SK-N-MC (cell line): Measurements from ENCODE around the gene CSNK2A3.

Source experiments
- DNase-seq: peaks from one replicate; pipeline ENCODE4 v3.0.0-alpha.2; 2011; ENCODE audit warnings: low read depth, low spot score
- H3K27ac ChIP-seq: fragments of 200-600 bp; sonication (generic); 2 replicates; pipeline ENCODE4 v1.5.1; 2016; ENCODE audit warnings: mixed run types
- H3K36me3 ChIP-seq: fragments of 200-600 bp; sonication (generic); 2 replicates; pipeline ENCODE4 v1.6.1; 2017; ENCODE audit warnings: antibody characterized with exemption, low read length, mixed read lengths; ENCODE audit not compliant: insufficient read depth
- H3K4me3 ChIP-seq: fragments of 200-600 bp; sonication (generic); 2 replicates; pipeline ENCODE4 v1.5.1; 2016
- H3K9ac ChIP-seq: fragments of 200-600 bp; sonication (generic); 2 replicates; pipeline ENCODE4 v1.8.0; 2017; ENCODE audit warnings: mixed run types, mixed read lengths; ENCODE audit not compliant: insufficient read length
- H3K9me3 ChIP-seq: fragments of 200-600 bp; sonication (generic); 2 replicates; pipeline ENCODE4 v1.6.1; 2017; ENCODE audit warnings: low read depth, mild to moderate bottlenecking, antibody characterized with exemption, low read length, moderate library complexity, mixed read lengths
- EZH2 ChIP-seq: fragments of 200-600 bp; sonication (generic); IDR thresholded peaks from one replicate; pipeline ENCODE4 v1.6.1; 2017; ENCODE audit warnings: antibody characterized with exemption
- FOXP2 ChIP-seq: optimal IDR thresholded peaks from 2 replicates; pipeline ENCODE3; 2011; ENCODE audit warnings: mild to moderate bottlenecking, moderate library complexity; ENCODE audit not compliant: insufficient read depth; ENCODE audit errors: extremely low read length, control extremely low read depth
- POLR2AphosphoS5 ChIP-seq: IDR thresholded peaks from 2 replicates; pipeline ENCODE4 v1.6.1; 2012; ENCODE audit warnings: mild to moderate bottlenecking, low read depth, low read length, borderline replicate concordance

Gene CSNK2A3

GRCh38 chr11:11382858-11383532, 29.9 kb upstream of the CSNK2A3 start:
- no peak for TF ChIP-seq FOXP2
- no peak for TF ChIP-seq EZH2
- no peak for TF ChIP-seq POLR2AphosphoS5
- no peak overlapping the region for H3K4me3 ChIP-seq
- no peaks in the 10 kb centered on the region for H3K36me3 ChIP-seq
- no peak overlapping the region for H3K27ac ChIP-seq
- H3K9me3 ChIP-seq, result no peaks in the 10 kb centered on the region
- DNase-seq, result no peak
- no peak overlapping the region for H3K9ac ChIP-seq

GRCh38 chr11:11381471-11382105, 28.5 kb upstream of the CSNK2A3 start:
- no peak overlapping the region for H3K4me3 ChIP-seq
- H3K36me3 ChIP-seq, result no peaks in the 10 kb centered on the region
- H3K9me3 ChIP-seq, result no peaks in the 10 kb centered on the region
- no peak overlapping the region for H3K27ac ChIP-seq
- TF ChIP-seq EZH2 (no peak), POLR2AphosphoS5 (no peak), FOXP2 (no peak)
- no peak for DNase-seq
- no peak overlapping the region for H3K9ac ChIP-seq

DNA sequence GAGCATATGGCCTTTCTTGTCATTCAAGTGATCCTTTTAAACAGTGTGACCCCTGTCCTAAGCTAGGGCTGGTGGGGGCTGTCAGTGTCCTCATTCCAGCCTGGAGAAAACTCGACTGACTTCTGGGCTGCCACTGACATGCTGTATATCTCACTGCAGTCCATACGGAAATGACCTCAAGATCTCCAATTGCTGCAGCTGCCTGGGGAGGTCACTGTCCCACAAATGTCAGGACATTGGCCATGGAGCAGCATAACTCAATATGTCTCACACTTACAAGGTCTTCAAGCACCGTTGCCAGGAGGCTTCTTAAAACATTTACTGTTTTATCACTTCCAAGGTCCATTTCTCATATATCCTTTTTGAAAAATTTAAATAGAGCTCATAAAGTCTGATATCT, 27.8 kb upstream of the CSNK2A3 start:
- Histone ChIP-seq H3K27ac (no peak overlapping the region), H3K9ac (no peak overlapping the region), H3K4me3 (no peak overlapping the region), H3K36me3 (no peaks in the 10 kb centered on the region), H3K9me3 (no peaks in the 10 kb centered on the region)
- TF ChIP-seq FOXP2 (no peak), POLR2AphosphoS5 (no peak), EZH2 (no peak)
- DNase-seq, result no peak

DNA sequence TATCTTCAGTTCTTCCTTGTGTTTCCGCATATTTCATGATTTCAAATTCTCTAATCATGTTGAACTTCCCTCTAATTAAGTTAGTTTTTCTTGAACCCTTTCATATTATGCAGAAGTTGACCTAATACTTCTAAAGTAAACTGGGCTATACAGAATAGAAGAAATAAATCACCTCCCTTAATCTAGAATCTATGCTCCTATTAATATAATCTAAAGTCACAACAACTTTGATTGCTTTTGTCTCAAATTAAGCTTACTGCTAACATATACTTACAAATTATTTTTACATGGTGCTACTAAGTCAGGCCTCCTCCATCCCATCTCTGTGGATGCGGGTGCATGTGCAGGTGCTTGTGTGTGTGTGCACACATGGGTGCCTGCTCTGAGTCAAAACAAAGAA, 27.3 kb upstream of the CSNK2A3 start:
- H3K27ac ChIP-seq, result no peak overlapping the region
- H3K9me3 ChIP-seq, result no peaks in the 10 kb centered on the region
- no peak overlapping the region for H3K9ac ChIP-seq
- DNase-seq, result no peak
- H3K4me3 ChIP-seq, result no peak overlapping the region
- H3K36me3 ChIP-seq, result no peaks in the 10 kb centered on the region
- no peak for TF ChIP-seq FOXP2
- TF ChIP-seq POLR2AphosphoS5, result no peak
- no peak for TF ChIP-seq EZH2

DNA sequence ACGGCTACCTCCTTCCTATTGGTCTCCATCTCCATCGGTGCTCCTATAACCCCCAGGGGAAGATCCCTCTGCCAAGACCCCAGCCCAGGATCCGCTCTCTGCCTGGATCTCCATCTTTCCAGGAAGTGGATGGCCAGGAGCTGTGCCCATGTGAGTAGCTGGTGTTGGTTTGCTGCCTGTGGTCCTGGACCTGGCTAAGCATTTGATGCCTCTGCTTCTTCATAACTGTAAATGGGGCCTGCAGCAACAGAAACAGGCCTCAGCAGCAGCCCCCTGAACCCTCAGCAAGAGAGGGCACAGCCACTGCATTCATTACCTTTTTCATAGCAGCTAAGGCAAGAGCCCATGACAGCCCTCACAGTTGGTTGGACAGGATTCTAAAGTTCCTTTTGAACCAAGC, 26.6 kb upstream of the CSNK2A3 start:
- TF ChIP-seq EZH2, result no peak
- no peak for TF ChIP-seq POLR2AphosphoS5
- no peak for TF ChIP-seq FOXP2
- H3K9me3 ChIP-seq, result no peaks in the 10 kb centered on the region
- no peak overlapping the region for H3K27ac ChIP-seq
- H3K9ac ChIP-seq, result no peak overlapping the region
- no peak for DNase-seq
- H3K4me3 ChIP-seq, result no peak overlapping the region
- no peaks in the 10 kb centered on the region for H3K36me3 ChIP-seq

DNA sequence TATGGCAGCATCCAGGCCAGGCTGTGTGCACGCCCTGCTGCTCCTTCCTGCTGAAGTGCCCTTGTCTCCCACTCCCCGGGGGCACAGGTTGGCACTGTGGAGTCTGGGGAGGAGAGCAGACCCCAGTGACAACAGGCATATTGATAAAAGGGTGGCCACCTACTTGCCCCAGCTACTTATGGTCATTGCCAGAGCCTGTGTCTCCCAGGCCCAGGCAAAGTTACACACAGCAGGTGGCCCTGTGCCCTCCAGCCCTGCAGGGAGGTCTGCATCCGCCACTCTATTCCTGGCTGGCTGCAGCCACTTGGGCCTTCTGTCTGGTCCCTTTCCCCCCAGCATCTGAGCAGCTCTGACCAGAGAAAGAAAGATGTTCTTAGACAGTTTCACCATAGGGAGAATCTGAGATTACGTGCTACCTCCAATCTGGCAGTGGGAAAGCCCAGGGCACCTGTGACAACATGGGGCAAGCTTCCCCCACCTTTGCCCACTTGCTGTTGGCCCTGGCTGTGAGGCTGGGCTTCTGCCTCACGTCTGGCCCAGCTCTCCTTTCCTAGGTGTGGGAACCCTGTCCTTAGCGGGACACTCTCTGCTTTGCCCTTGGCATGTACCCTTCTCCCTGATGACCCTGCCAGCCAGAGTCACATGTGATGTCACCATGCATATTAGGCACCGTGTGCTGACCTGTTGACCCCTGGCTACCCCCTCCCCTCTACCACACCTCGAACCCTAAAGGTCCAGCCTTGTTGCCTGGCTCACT, 25.3 kb upstream of the CSNK2A3 start:
- H3K9me3 ChIP-seq, result no peaks in the 10 kb centered on the region
- no peaks in the 10 kb centered on the region for H3K36me3 ChIP-seq
- no peak overlapping the region for H3K9ac ChIP-seq
- H3K27ac ChIP-seq, result no peak overlapping the region
- DNase-seq, result no peak
- TF ChIP-seq POLR2AphosphoS5 (no peak), EZH2 (no peak), FOXP2 (no peak)
- no peak overlapping the region for H3K4me3 ChIP-seq

- no peak overlapping the region for H3K4me3 ChIP-seq
- H3K27ac ChIP-seq, result no peak overlapping the region
- no peak overlapping the region for H3K9ac ChIP-seq
- TF ChIP-seq POLR2AphosphoS5 (no peak), EZH2 (no peak), FOXP2 (no peak)
- H3K36me3 ChIP-seq, result no peaks in the 10 kb centered on the region
- no peaks in the 10 kb centered on the region for H3K9me3 ChIP-seq
- DNase-seq, result no peak
Measured at GRCh38 chr11:11374358-11375148, 21.5 kb upstream of the CSNK2A3 start.

- DNase-seq, result no peak
- Histone ChIP-seq H3K9ac (no peak overlapping the region), H3K27ac (no peak overlapping the region), H3K4me3 (no peak overlapping the region), H3K36me3 (no peaks in the 10 kb centered on the region), H3K9me3 (no peaks in the 10 kb centered on the region)
- TF ChIP-seq FOXP2, result no peak
- TF ChIP-seq POLR2AphosphoS5, result no peak
- TF ChIP-seq EZH2, result no peak
Measured at GRCh38 chr11:11373934-11374333, 20.9 kb upstream of the CSNK2A3 start.
